Kidney (tissue), 14 donors: Measurements from ENCODE around the gene MRPL49. TPM values are rescaled to one million over a fixed set of nuclear protein-coding genes. Genes with fewer than 3 reads are reported as not detected.

Experiments used
- DNase-seq, 5 donors: peaks; one replicate each; pipeline ENCODE4 v3.0.0-alpha.2; 2013 to 2020
- FAIRE-seq: peaks from 2 replicates; lab custom pipeline; 2012; peaks lifted over from hg19 to GRCh38; lab: Jason Lieb, UNC
- H3K27ac ChIP-seq, 2 donors: one replicate each; pipeline ENCODE4 v1.7.0; 2013; ENCODE audit warnings: low read depth in 2 of 2, low read length in 2 of 2, inconsistent platforms in 1 of 2
- H3K27me3 ChIP-seq: one replicate; pipeline ENCODE4 v1.7.1; 2013; ENCODE audit warnings: low read length, inconsistent platforms; ENCODE audit not compliant: control insufficient read depth, insufficient read depth
- H3K36me3 ChIP-seq, 3 donors: one replicate each; pipeline versions ENCODE4 v1.7.0 to v1.7.1; 2013; ENCODE audit warnings: low read length in 3 of 3, control low read depth in 1 of 3, inconsistent platforms in 1 of 3; ENCODE audit not compliant: insufficient read depth in 3 of 3, control insufficient read depth in 2 of 3
- H3K4me1 ChIP-seq, 3 donors: one replicate each; pipeline versions ENCODE4 v1.7.0 to v1.7.1; 2013; ENCODE audit warnings: low read length in 3 of 3, inconsistent platforms in 1 of 3, low read depth in 1 of 3; ENCODE audit not compliant: control insufficient read depth in 2 of 3, insufficient read depth in 2 of 3
- H3K4me3 ChIP-seq, 3 donors: one replicate each; pipeline versions ENCODE4 v1.7.0 to v1.8.1; 2013; ENCODE audit warnings: low read length in 3 of 3, control low read depth in 1 of 3, inconsistent platforms in 1 of 3
- H3K9ac ChIP-seq, 3 donors: one replicate each; pipeline versions ENCODE4 v1.7.0 to v1.7.1; 2013; ENCODE audit warnings: low read length in 3 of 3, control low read depth in 1 of 3, inconsistent platforms in 1 of 3
- H3K9me3 ChIP-seq, 3 donors: one replicate each; pipeline versions ENCODE4 v1.7.0 to v1.7.1; 2013; ENCODE audit warnings: low read length in 3 of 3, control low read depth in 1 of 3, inconsistent platforms in 1 of 3; ENCODE audit not compliant: control insufficient read depth in 2 of 3, insufficient read depth in 1 of 3
- intact Hi-C: fragments of 100-400 bp; cut with DNase I; formaldehyde crosslinking; loops from one replicate; pipeline ENCODE4 v1.11.1; 2022
- polyA plus RNA-seq: library from polyadenylated mRNA; stranded (reverse); fragments of 350-450 nt; fragmentation: Illumina TruSeq; extraction: RNeasy Lipid Tissue Mini Kit (QIAGEN cat#74804); gene quantifications from one replicate; pipeline ENCODE4 v1.2.3, GENCODE V29; 2014; ENCODE audit warnings: low read depth, low replicate concordance; ENCODE audit not compliant: insufficient read depth
- total RNA-seq: library from RNA; stranded (reverse); fragmentation: NEBNext Ultra II Directional; extraction: Animal tissue kit (Norgen Biotek cat#: 25700); gene quantifications from one replicate; pipeline ENCODE4 v1.2.1, GENCODE V29; 2021
- TF ChIP-seq, protein P1 (sequence below): IDR thresholded peaks from 3 replicates; pipeline ENCODE4 v1.5.1; 2012; ENCODE audit warnings: mild to moderate bottlenecking, moderate library complexity, borderline replicate concordance; ENCODE audit not compliant: insufficient read depth; ENCODE audit errors: extremely low read depth
- donor health status: control.
- donor health status: control.
- donor health status: control.
- donor health status: control.
- donor health status: control.
- donor health status: DM: yes; HTN: yes; CAD: no.
- donor health status: Normal renal cell carcinoma (clear cell type).

MRPL49 gene
- total and polyA plus RNA-seq, 2 donors from 2014 or later: 53.3 to 76.7 TPM

DNA sequence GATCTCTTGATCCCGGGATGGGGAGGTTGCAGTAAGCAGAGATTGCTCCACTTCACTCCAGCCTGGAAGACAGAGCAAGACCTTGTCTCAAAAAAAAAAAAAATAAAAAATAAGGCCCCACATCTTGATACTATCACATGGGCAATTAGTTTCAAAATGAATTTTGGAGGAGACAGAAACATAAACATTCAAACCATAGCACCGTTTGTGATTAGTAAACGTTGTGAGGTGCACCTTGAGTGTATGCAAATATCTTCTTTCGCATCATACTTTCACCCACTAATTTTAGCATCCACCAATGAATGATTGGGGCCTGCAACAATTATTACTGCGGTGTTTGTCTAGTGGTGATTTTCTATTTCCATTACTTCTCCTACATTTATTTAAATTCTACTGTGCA, 36.9 kb downstream of the MRPL49 start:
- Histone ChIP-seq H3K9me3 (no peaks in the 10 kb centered on the region), H3K9ac (no peak overlapping the region), H3K27me3 (no peaks in the 10 kb centered on the region), H3K4me3 (no peak overlapping the region), H3K27ac (no peak overlapping the region), H3K36me3 (no peaks in the 10 kb centered on the region), H3K4me1 (no peaks in the 10 kb centered on the region)
- TF ChIP-seq, protein P1, sequence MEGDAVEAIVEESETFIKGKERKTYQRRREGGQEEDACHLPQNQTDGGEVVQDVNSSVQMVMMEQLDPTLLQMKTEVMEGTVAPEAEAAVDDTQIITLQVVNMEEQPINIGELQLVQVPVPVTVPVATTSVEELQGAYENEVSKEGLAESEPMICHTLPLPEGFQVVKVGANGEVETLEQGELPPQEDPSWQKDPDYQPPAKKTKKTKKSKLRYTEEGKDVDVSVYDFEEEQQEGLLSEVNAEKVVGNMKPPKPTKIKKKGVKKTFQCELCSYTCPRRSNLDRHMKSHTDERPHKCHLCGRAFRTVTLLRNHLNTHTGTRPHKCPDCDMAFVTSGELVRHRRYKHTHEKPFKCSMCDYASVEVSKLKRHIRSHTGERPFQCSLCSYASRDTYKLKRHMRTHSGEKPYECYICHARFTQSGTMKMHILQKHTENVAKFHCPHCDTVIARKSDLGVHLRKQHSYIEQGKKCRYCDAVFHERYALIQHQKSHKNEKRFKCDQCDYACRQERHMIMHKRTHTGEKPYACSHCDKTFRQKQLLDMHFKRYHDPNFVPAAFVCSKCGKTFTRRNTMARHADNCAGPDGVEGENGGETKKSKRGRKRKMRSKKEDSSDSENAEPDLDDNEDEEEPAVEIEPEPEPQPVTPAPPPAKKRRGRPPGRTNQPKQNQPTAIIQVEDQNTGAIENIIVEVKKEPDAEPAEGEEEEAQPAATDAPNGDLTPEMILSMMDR: no peak
- DNase-seq: no peak
- no peak for FAIRE-seq
- intact Hi-C loops: no loop called here

DNA sequence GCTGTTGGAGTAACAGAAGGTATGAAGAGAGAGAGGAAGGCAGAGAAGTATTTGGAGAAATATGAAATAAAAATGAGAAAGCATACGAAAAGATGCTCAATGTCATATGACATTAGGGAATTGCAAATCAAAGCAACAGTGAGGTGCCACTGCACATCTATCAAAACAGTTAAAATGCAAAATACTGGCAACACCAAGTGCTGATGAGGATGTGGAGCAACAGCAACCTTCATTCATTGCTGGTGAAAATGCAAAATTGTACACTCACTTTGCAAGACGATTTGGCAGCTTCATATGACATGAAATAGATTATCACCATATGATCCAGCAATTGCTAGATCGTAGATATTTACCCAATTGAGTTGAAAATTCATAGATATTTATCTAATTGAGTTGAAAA, 38.5 kb downstream of the MRPL49 start:
- Histone ChIP-seq H3K4me3 (no peak overlapping the region), H3K36me3 (no peaks in the 10 kb centered on the region)
- FAIRE-seq: no peak

DNA sequence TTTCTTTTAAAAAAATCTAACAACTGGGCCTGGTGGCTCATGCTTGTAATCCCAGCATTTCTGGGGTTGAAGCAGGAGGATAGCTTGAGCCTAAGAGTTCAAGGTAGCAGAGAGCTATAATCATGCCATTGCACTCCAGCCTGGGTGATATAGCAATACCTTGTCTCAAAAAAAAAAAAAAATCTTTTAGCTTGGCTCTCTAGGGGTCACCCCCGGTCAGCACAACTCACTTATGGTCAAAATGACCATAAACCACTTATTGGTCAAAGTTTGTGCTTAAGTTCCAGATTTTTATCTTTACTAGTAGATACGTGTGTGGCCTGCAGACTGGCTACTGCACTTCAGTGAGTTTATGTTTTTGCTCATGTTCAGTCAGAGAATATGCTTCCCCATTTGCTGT, 41.6 kb downstream of the MRPL49 start:
- Histone ChIP-seq H3K9ac (no peak overlapping the region), H3K27me3 (no peaks in the 10 kb centered on the region), H3K4me3 (no peak overlapping the region), H3K27ac (no peak overlapping the region), H3K36me3 (no peaks in the 10 kb centered on the region), H3K9me3 (no peaks in the 10 kb centered on the region), H3K4me1 (no peaks in the 10 kb centered on the region)
- intact Hi-C loops: no loop called here
- DNase-seq (no peak), FAIRE-seq (no peak)
- TF ChIP-seq, protein P1: no peak

More for the DNA sequence above, 38.5 kb downstream of the MRPL49 start:
- Histone ChIP-seq H3K4me1 (no peaks in the 10 kb centered on the region), H3K9me3 (no peaks in the 10 kb centered on the region), H3K9ac (no peak overlapping the region), H3K27me3 (no peaks in the 10 kb centered on the region), H3K27ac (no peak overlapping the region)
- intact Hi-C loops: no loop called here
- TF ChIP-seq, protein P1: no peak
- no peak for DNase-seq
